HFF-Myc (cell line): Measurements from ENCODE around the gene NRG2.

Experiments
- DNase-seq: peaks from one replicate; pipeline ENCODE4 v3.0.0-alpha.2; 2011; ENCODE audit warnings: low read depth; ENCODE audit errors: extremely low read depth
- H3K4me3 ChIP-seq: replicated peaks from 2 replicates; pipeline ENCODE4 v1.5.1; 2011; ENCODE audit warnings: low read depth, mild to moderate bottlenecking, control low read depth, low read length
- TF ChIP-seq, protein P1 (sequence below): IDR thresholded peaks from 2 replicates; pipeline ENCODE4 v1.5.1; 2012; ENCODE audit warnings: mild to moderate bottlenecking, low read depth, low read length, control low read depth; ENCODE audit errors: missing control alignments

Gene NRG2

DNA sequence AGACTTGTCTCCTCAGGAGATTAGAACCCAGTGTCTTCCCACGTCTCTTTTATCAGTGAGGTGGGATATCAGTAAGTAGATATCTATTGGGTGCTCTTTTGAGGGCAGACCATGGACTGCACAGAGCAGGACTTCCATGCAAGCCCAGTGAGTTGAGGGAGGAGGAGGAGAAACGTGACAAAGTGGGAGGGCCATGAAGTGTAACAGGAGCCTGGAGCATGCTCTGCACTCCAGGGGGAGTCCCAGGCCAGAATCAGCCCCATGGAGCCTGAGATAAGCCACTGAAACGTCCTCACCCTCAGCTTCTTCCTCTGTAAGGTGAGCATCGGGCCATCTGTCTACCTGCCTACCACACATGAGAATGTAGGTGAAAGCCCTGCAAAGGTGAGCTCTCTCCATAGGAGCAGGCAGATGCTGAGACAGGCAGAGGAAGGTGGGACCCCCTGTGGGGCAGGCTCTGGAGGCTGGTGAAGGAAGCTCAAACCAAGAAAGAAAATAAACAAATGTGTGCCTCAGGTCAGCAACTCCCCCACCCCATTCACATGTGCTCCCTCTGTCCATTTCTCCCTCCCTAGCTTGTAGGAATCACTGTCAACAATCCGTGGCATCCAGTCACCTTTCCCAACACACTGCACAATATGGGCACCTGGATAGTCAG is 87.4 kb downstream of the NRG2 start:
- DNase-seq, result no peak
- H3K4me3 ChIP-seq, result no peak overlapping the region
- TF ChIP-seq, protein P1, sequence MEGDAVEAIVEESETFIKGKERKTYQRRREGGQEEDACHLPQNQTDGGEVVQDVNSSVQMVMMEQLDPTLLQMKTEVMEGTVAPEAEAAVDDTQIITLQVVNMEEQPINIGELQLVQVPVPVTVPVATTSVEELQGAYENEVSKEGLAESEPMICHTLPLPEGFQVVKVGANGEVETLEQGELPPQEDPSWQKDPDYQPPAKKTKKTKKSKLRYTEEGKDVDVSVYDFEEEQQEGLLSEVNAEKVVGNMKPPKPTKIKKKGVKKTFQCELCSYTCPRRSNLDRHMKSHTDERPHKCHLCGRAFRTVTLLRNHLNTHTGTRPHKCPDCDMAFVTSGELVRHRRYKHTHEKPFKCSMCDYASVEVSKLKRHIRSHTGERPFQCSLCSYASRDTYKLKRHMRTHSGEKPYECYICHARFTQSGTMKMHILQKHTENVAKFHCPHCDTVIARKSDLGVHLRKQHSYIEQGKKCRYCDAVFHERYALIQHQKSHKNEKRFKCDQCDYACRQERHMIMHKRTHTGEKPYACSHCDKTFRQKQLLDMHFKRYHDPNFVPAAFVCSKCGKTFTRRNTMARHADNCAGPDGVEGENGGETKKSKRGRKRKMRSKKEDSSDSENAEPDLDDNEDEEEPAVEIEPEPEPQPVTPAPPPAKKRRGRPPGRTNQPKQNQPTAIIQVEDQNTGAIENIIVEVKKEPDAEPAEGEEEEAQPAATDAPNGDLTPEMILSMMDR, result no peak

DNA sequence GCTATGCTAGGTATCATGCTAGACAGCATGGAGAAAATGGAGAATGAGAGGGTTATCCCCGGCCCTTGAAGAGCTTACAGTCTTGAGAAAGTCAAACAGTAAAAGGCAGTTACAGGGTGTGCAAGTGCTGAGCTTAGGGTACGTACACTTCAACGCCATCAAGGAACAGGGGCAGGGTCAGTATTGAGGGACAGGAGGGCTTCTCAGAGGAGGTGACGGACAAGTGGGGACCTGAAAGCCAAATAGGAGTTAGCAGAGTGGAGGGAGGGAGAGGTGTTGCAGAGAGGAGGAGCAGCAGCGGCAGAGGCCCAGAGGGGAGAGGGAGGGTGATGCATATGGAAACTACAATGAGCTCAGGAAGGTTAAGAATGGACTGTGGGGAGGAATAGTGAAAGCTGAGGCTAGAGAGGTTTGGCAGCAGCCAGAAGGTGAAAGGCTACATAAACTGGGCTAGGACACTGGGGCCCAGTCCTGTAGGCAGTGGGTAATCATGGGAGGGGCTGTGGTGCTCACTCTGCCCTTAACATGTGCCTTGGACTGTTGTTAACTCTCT is 88.0 kb downstream of the NRG2 start:
- TF ChIP-seq, protein P1, result no peak
- no peak for DNase-seq

DNA sequence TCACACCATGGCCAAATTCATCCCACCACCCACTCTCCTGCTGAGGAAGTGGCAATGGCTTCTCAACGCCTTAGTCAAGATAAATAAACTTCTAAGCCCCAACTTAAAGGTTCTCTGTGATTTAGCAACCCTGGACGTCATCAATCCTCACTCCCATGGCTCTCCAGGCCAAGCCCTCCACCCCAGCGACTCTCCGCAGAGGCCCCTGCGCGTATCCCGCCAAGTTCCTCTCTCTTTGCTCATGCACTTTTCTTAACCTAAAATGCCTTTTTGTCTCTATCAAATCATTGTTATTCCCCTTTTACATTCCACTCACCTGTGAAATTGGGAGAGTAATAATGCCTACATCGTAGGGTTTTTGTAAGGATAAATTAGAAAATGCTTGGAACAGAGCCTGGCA is 88.6 kb downstream of the NRG2 start:
- no peak overlapping the region for H3K4me3 ChIP-seq
- no peak for DNase-seq
- TF ChIP-seq, protein P1, result no peak

More for the DNA sequence above, 88.0 kb downstream of the NRG2 start:
- no peak overlapping the region for H3K4me3 ChIP-seq

DNA sequence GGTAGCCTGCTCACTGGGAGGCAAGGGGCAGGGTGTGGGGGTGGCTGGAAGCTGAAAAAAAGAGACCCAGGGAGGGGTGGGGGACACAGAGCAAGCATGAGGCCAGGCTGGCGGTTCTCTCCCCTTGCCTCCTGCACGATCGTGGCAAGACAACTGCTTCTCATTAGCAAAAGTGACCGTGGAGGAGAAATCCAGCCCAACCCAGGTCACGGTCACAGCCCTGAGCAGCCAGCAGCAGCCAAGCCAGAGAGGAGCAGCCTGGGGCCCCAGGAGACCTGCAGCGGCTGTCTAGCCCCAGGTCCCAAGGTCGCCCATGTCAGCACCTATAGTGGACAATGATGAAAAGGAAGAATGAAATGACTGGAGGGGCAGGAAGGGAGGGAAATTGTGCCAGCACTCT is 89.1 kb downstream of the NRG2 start:
- H3K4me3 ChIP-seq, result no peak overlapping the region
- no peak for DNase-seq
- TF ChIP-seq, protein P1, result no peak

DNA sequence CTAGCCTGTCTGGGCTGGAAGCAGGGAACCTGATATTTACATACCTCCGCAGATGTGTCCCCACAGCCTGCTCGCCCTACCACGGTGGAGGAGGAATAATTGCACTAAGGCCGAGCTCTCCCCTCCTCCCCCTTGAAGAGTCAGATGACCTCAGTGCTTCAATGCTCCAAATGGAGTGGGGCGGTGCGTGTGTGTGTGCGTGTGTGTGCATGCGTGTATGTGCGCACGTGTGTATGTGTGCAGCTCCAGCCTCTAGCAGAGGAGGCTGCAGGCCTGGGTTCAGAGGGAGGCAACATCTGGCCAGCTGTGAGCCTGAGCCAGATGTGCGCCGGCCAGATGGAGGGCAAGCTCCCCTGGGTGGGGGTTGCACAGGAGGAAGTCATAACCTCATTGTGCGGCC is 90.5 kb downstream of the NRG2 start:
- no peak for DNase-seq
- TF ChIP-seq, protein P1, result no peak
- H3K4me3 ChIP-seq, result no peak overlapping the region

DNA sequence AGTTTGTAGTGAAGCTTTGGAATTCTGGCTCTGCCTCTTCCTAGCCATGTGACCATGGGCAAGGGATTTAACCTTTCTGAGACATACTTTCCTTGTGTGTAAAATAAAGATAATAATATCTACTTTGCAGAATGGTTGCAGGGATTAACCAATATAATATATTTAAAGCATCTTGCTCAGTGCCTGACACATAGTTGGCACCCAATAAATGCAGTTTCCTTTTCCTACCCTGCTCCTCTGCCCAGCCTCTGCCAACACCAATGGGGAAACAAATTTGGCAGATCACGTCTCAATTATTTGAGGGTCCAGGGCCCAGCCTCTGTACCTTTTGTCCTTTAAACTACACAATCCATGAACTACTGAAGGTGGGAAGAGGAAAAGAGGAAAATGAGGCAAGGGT is 91.1 kb downstream of the NRG2 start:
- no peak overlapping the region for H3K4me3 ChIP-seq
- no peak for DNase-seq
- TF ChIP-seq, protein P1, result no peak
